ENCODE data around the gene MYLK3.

MYLK3 gene

GRCh38 chr16:46777804-46778203, 29.7 kb upstream of the MYLK3 start:
- Histone ChIP-seq H2AFZ (ENCODE audit: low read depth, low read length) (no peak overlapping the region), H3K27me3 (ENCODE audit: insufficient read depth, low read length) (no peaks in the 10 kb centered on the region), H3K36me3 (ENCODE audit: insufficient read depth, low read length) (no peaks in the 10 kb centered on the region), H3K4me3 (ENCODE audit: low read length) (no peak overlapping the region), H3K9me3 (ENCODE audit: low read length) (no peaks in the 10 kb centered on the region), H3K4me1 (ENCODE audit: insufficient read depth, low read length) (no peaks in the 10 kb centered on the region)

- Histone ChIP-seq H3K4me1 (ENCODE audit: insufficient read depth, low read length) (no peaks in the 10 kb centered on the region), H3K36me3 (ENCODE audit: insufficient read depth, low read length) (no peaks in the 10 kb centered on the region), H2AFZ (ENCODE audit: low read depth, low read length) (no peak overlapping the region), H3K27me3 (ENCODE audit: insufficient read depth, low read length) (no peaks in the 10 kb centered on the region), H3K4me3 (ENCODE audit: low read length) (no peak overlapping the region), H3K9me3 (ENCODE audit: low read length) (no peaks in the 10 kb centered on the region)
These were observed 27.1 kb upstream of the MYLK3 start for GRCh38 chr16:46775214-46775613.

- Histone ChIP-seq H2AFZ (ENCODE audit: low read depth, low read length) (no peak overlapping the region), H3K27me3 (ENCODE audit: insufficient read depth, low read length) (no peaks in the 10 kb centered on the region), H3K4me3 (ENCODE audit: low read length) (no peak overlapping the region), H3K36me3 (ENCODE audit: insufficient read depth, low read length) (no peaks in the 10 kb centered on the region), H3K4me1 (ENCODE audit: insufficient read depth, low read length) (no peaks in the 10 kb centered on the region), H3K9me3 (ENCODE audit: low read length) (no peaks in the 10 kb centered on the region)
These were observed 26.6 kb upstream of the MYLK3 start for GRCh38 chr16:46774743-46775177.

- Histone ChIP-seq H3K4me3 (ENCODE audit: low read length) (no peak overlapping the region), H3K27me3 (ENCODE audit: insufficient read depth, low read length) (no peaks in the 10 kb centered on the region)
These were observed 24.3 kb upstream of the MYLK3 start for GRCh38 chr16:46772463-46772862.

GRCh38 chr16:46768809-46769208, 20.7 kb upstream of the MYLK3 start:
- H3K4me3 ChIP-seq (ENCODE audit: low read length) = no peak overlapping the region
- H3K36me3 ChIP-seq (ENCODE audit: insufficient read depth, low read length) = no peaks in the 10 kb centered on the region
- H3K27me3 ChIP-seq (ENCODE audit: insufficient read depth, low read length) = no peaks in the 10 kb centered on the region
- H2AFZ ChIP-seq (ENCODE audit: low read depth, low read length) = no peak overlapping the region
- no peaks in the 10 kb centered on the region for H3K9me3 ChIP-seq (ENCODE audit: low read length)
- H3K4me1 ChIP-seq (ENCODE audit: insufficient read depth, low read length) = no peaks in the 10 kb centered on the region

More at GRCh38 chr16:46772463-46772862, 24.3 kb upstream of the MYLK3 start:
- no peak overlapping the region for H2AFZ ChIP-seq (ENCODE audit: low read depth, low read length)
- no peaks in the 10 kb centered on the region for H3K36me3 ChIP-seq (ENCODE audit: insufficient read depth, low read length)
- H3K4me1 ChIP-seq (ENCODE audit: insufficient read depth, low read length) = no peaks in the 10 kb centered on the region
- no peaks in the 10 kb centered on the region for H3K9me3 ChIP-seq (ENCODE audit: low read length)

- no peak overlapping the region for H2AFZ ChIP-seq (ENCODE audit: low read depth, low read length)
These were observed 16.9 kb upstream of the MYLK3 start for GRCh38 chr16:46765050-46765449.

GRCh38 chr16:46763147-46763546, 15.0 kb upstream of the MYLK3 start:
- Histone ChIP-seq H3K36me3 (ENCODE audit: insufficient read depth, low read length) (no peaks in the 10 kb centered on the region), H3K9me3 (ENCODE audit: low read length) (no peaks in the 10 kb centered on the region), H3K4me3 (ENCODE audit: low read length) (no peak overlapping the region), H2AFZ (ENCODE audit: low read depth, low read length) (peak overlapping the region; percentile 52), H3K4me1 (ENCODE audit: insufficient read depth, low read length) (peaks cover 13% of the 10 kb centered on the region), H3K27me3 (ENCODE audit: insufficient read depth, low read length) (no peaks in the 10 kb centered on the region)

More at GRCh38 chr16:46765050-46765449, 16.9 kb upstream of the MYLK3 start:
- Histone ChIP-seq H3K27me3 (ENCODE audit: insufficient read depth, low read length) (no peaks in the 10 kb centered on the region), H3K4me3 (ENCODE audit: low read length) (no peak overlapping the region), H3K9me3 (ENCODE audit: low read length) (no peaks in the 10 kb centered on the region), H3K4me1 (ENCODE audit: insufficient read depth, low read length) (peaks cover 12% of the 10 kb centered on the region), H3K36me3 (ENCODE audit: insufficient read depth, low read length) (no peaks in the 10 kb centered on the region)

GRCh38 chr16:46762583-46762982, 14.4 kb upstream of the MYLK3 start:
- H3K27me3 ChIP-seq (ENCODE audit: insufficient read depth, low read length) = no peaks in the 10 kb centered on the region
- no peak overlapping the region for H2AFZ ChIP-seq (ENCODE audit: low read depth, low read length)
- peaks cover 19% of the 10 kb centered on the region for H3K4me1 ChIP-seq (ENCODE audit: insufficient read depth, low read length)
- H3K36me3 ChIP-seq (ENCODE audit: insufficient read depth, low read length) = no peaks in the 10 kb centered on the region
- no peak overlapping the region for H3K4me3 ChIP-seq (ENCODE audit: low read length)
- H3K9me3 ChIP-seq (ENCODE audit: low read length) = no peaks in the 10 kb centered on the region

- H3K9me3 ChIP-seq (ENCODE audit: low read length) = no peaks in the 10 kb centered on the region
- H3K36me3 ChIP-seq (ENCODE audit: insufficient read depth, low read length) = no peaks in the 10 kb centered on the region
- no peak overlapping the region for H2AFZ ChIP-seq (ENCODE audit: low read depth, low read length)
- H3K4me3 ChIP-seq (ENCODE audit: low read length) = no peak overlapping the region
- no peaks in the 10 kb centered on the region for H3K27me3 ChIP-seq (ENCODE audit: insufficient read depth, low read length)
- peaks cover 20% of the 10 kb centered on the region for H3K4me1 ChIP-seq (ENCODE audit: insufficient read depth, low read length)
These were observed 11.2 kb upstream of the MYLK3 start for GRCh38 chr16:46759309-46759708.

- Histone ChIP-seq H3K9me3 (ENCODE audit: low read length) (no peaks in the 10 kb centered on the region), H3K4me1 (ENCODE audit: insufficient read depth, low read length) (peaks cover 11% of the 10 kb centered on the region)
These were observed 9.4 kb upstream of the MYLK3 start for GRCh38 chr16:46757339-46758050.

GRCh38 chr16:46756772-46757171, 8.6 kb upstream of the MYLK3 start:
- H3K27me3 ChIP-seq (ENCODE audit: insufficient read depth, low read length) = no peaks in the 10 kb centered on the region
- no peak overlapping the region for H2AFZ ChIP-seq (ENCODE audit: low read depth, low read length)
- no peaks in the 10 kb centered on the region for H3K9me3 ChIP-seq (ENCODE audit: low read length)
- peaks cover 8% of the 10 kb centered on the region for H3K4me1 ChIP-seq (ENCODE audit: insufficient read depth, low read length)
- H3K4me3 ChIP-seq (ENCODE audit: low read length) = no peak overlapping the region
- H3K36me3 ChIP-seq (ENCODE audit: insufficient read depth, low read length) = no peaks in the 10 kb centered on the region

More at GRCh38 chr16:46757339-46758050, 9.4 kb upstream of the MYLK3 start:
- H3K27me3 ChIP-seq (ENCODE audit: insufficient read depth, low read length) = no peaks in the 10 kb centered on the region
- H3K36me3 ChIP-seq (ENCODE audit: insufficient read depth, low read length) = no peaks in the 10 kb centered on the region
- no peak overlapping the region for H3K4me3 ChIP-seq (ENCODE audit: low read length)
- H2AFZ ChIP-seq (ENCODE audit: low read depth, low read length) = no peak overlapping the region

- Histone ChIP-seq H3K4me3 (ENCODE audit: low read length) (no peak overlapping the region), H2AFZ (ENCODE audit: low read depth, low read length) (no peak overlapping the region), H3K36me3 (ENCODE audit: insufficient read depth, low read length) (no peaks in the 10 kb centered on the region)
These were observed 4.9 kb upstream of the MYLK3 start for GRCh38 chr16:46753015-46753414.

GRCh38 chr16:46751381-46751780, 3.2 kb upstream of the MYLK3 start:
- no peaks in the 10 kb centered on the region for H3K9me3 ChIP-seq (ENCODE audit: low read length)
- no peak overlapping the region for H3K4me3 ChIP-seq (ENCODE audit: low read length)
- H3K4me1 ChIP-seq (ENCODE audit: insufficient read depth, low read length) = peaks cover 25% of the 10 kb centered on the region
- no peaks in the 10 kb centered on the region for H3K36me3 ChIP-seq (ENCODE audit: insufficient read depth, low read length)
- no peak overlapping the region for H2AFZ ChIP-seq (ENCODE audit: low read depth, low read length)
- H3K27me3 ChIP-seq (ENCODE audit: insufficient read depth, low read length) = no peaks in the 10 kb centered on the region

More at GRCh38 chr16:46753015-46753414, 4.9 kb upstream of the MYLK3 start:
- Histone ChIP-seq H3K9me3 (ENCODE audit: low read length) (no peaks in the 10 kb centered on the region), H3K27me3 (ENCODE audit: insufficient read depth, low read length) (no peaks in the 10 kb centered on the region), H3K4me1 (ENCODE audit: insufficient read depth, low read length) (peaks cover 15% of the 10 kb centered on the region)

All from neuron (in vitro differentiated cells).